GM12865 (cell line): ENCODE measurements around the gene CNTNAP2.

Experiments
- DNase-seq: peaks from one replicate; pipeline ENCODE4 v3.0.0; 2010; ENCODE audit warnings: low read depth
- H3K4me3 ChIP-seq: 2 replicates; pipeline ENCODE4 v1.5.1; 2011; ENCODE audit warnings: mild to moderate bottlenecking, low read depth, low read length, control low read depth
- CTCF ChIP-seq: IDR thresholded peaks from 2 replicates; pipeline ENCODE4 v1.5.1; 2011; ENCODE audit warnings: low read length, control low read depth, low read depth, inconsistent platforms; ENCODE audit not compliant: insufficient read depth; ENCODE audit errors: missing control alignments

The CNTNAP2 gene

GRCh38 chr7:147912291-147912690 lies 1795.7 kb downstream of the CNTNAP2 start:
- no peak for TF ChIP-seq CTCF
- no peak overlapping the region for H3K4me3 ChIP-seq
- DNase-seq, result no peak

GRCh38 chr7:147912946-147913638 lies 1796.5 kb downstream of the CNTNAP2 start:
- no peak for DNase-seq
- no peak overlapping the region for H3K4me3 ChIP-seq
- no peak for TF ChIP-seq CTCF

- no peak overlapping the region for H3K4me3 ChIP-seq
- TF ChIP-seq CTCF, result no peak
- DNase-seq, result no peak
Observed at GRCh38 chr7:147915781-147916180, 1799.2 kb downstream of the CNTNAP2 start.

- TF ChIP-seq CTCF, result no peak
- H3K4me3 ChIP-seq, result no peak overlapping the region
- no peak for DNase-seq
Observed at GRCh38 chr7:147916573-147916972, 1800.0 kb downstream of the CNTNAP2 start.

GRCh38 chr7:147923841-147924240 lies 1807.2 kb downstream of the CNTNAP2 start:
- TF ChIP-seq CTCF, result no peak
- no peak overlapping the region for H3K4me3 ChIP-seq
- DNase-seq, result no peak

GRCh38 chr7:147937428-147937827 lies 1820.8 kb downstream of the CNTNAP2 start:
- no peak overlapping the region for H3K4me3 ChIP-seq
- DNase-seq, result no peak
- no peak for TF ChIP-seq CTCF

GRCh38 chr7:147941381-147941780 lies 1824.8 kb downstream of the CNTNAP2 start:
- no peak for DNase-seq
- H3K4me3 ChIP-seq, result no peak overlapping the region
- TF ChIP-seq CTCF, result no peak
